Neuron (in vitro differentiated cells): ENCODE measurements around the gene MCF2L2.
"Not testable (repeated sequence)": the region's sequence is repeated elsewhere in the genome, so short reads cannot be mapped to it uniquely, and the experiment has no call there.

ENCODE experiments used
- H2AFZ ChIP-seq: one replicate; pipeline ENCODE4 v1.6.1; 2013; ENCODE audit warnings: low read depth, mild to moderate bottlenecking, inconsistent platforms, low read length, moderate library complexity
- H3K27me3 ChIP-seq: one replicate; pipeline ENCODE4 v1.6.1; 2013; ENCODE audit warnings: low read length; ENCODE audit not compliant: insufficient read depth
- H3K36me3 ChIP-seq: one replicate; pipeline ENCODE4 v1.6.1; 2013; ENCODE audit warnings: low read length; ENCODE audit not compliant: insufficient read depth
- H3K4me1 ChIP-seq: one replicate; pipeline ENCODE4 v1.6.1; 2013; ENCODE audit warnings: low read length; ENCODE audit not compliant: insufficient read depth
- H3K4me3 ChIP-seq: 2 replicates; pipeline ENCODE4 v1.5.1; 2013; ENCODE audit warnings: mild to moderate bottlenecking, low read length, moderate library complexity
- H3K9me3 ChIP-seq: one replicate; pipeline ENCODE4 v1.6.1; 2013; ENCODE audit warnings: low read length

The MCF2L2 gene

GRCh38 chr3:183385698-183386613, 42.5 kb downstream of the MCF2L2 start:
- H3K4me3 ChIP-seq, result no peak overlapping the region
- no peaks in the 10 kb centered on the region for H3K36me3 ChIP-seq
- peaks cover 3% of the 10 kb centered on the region for H3K27me3 ChIP-seq
- H3K4me1 ChIP-seq, result peaks cover 11% of the 10 kb centered on the region
- H2AFZ ChIP-seq, result peak overlapping the region; percentile 17
- H3K9me3 ChIP-seq, result no peaks in the 10 kb centered on the region

GRCh38 chr3:183381673-183382072, 46.7 kb downstream of the MCF2L2 start:
- H3K9me3 ChIP-seq, result no peaks in the 10 kb centered on the region
- H3K4me3 ChIP-seq, result no peak overlapping the region
- peaks cover 3% of the 10 kb centered on the region for H3K27me3 ChIP-seq
- H2AFZ ChIP-seq, result no peak overlapping the region
- H3K4me1 ChIP-seq, result peaks cover 10% of the 10 kb centered on the region
- H3K36me3 ChIP-seq, result no peaks in the 10 kb centered on the region

- Histone ChIP-seq H3K4me1 (peaks cover 10% of the 10 kb centered on the region), H3K9me3 (no peaks in the 10 kb centered on the region), H2AFZ (no peak overlapping the region), H3K4me3 (no peak overlapping the region), H3K27me3 (peaks cover 3% of the 10 kb centered on the region), H3K36me3 (no peaks in the 10 kb centered on the region)
Observed at GRCh38 chr3:183381179-183381578, 47.2 kb downstream of the MCF2L2 start.

GRCh38 chr3:183378951-183379350, 49.5 kb downstream of the MCF2L2 start:
- peaks cover 2% of the 10 kb centered on the region for H3K27me3 ChIP-seq
- H3K36me3 ChIP-seq, result no peaks in the 10 kb centered on the region
- H3K9me3 ChIP-seq, result no peaks in the 10 kb centered on the region
- H2AFZ ChIP-seq, result no peak overlapping the region
- H3K4me3 ChIP-seq, result no peak overlapping the region
- H3K4me1 ChIP-seq, result peaks cover 14% of the 10 kb centered on the region

- H3K27me3 ChIP-seq, result no peaks in the 10 kb centered on the region
- H3K4me1 ChIP-seq, result peaks cover 14% of the 10 kb centered on the region
- H3K4me3 ChIP-seq, result no peak overlapping the region
- no peak overlapping the region for H2AFZ ChIP-seq
- H3K9me3 ChIP-seq, result no peaks in the 10 kb centered on the region
- no peaks in the 10 kb centered on the region for H3K36me3 ChIP-seq
Observed at GRCh38 chr3:183378545-183378944, 49.9 kb downstream of the MCF2L2 start.

- no peak overlapping the region for H3K4me3 ChIP-seq
- no peaks in the 10 kb centered on the region for H3K27me3 ChIP-seq
- H2AFZ ChIP-seq, result no peak overlapping the region
- H3K4me1 ChIP-seq, result peaks cover 14% of the 10 kb centered on the region
- no peaks in the 10 kb centered on the region for H3K36me3 ChIP-seq
- H3K9me3 ChIP-seq, result no peaks in the 10 kb centered on the region
Observed at GRCh38 chr3:183378008-183378407, 50.4 kb downstream of the MCF2L2 start.

- H3K27me3 ChIP-seq, result no peaks in the 10 kb centered on the region
- H3K4me3 ChIP-seq, result no peak overlapping the region
- no peaks in the 10 kb centered on the region for H3K36me3 ChIP-seq
- H2AFZ ChIP-seq, result no peak overlapping the region
- H3K9me3 ChIP-seq, result no peaks in the 10 kb centered on the region
- peaks cover 14% of the 10 kb centered on the region for H3K4me1 ChIP-seq
Observed at GRCh38 chr3:183377307-183377959, 51.0 kb downstream of the MCF2L2 start.

- no peaks in the 10 kb centered on the region for H3K27me3 ChIP-seq
- no peaks in the 10 kb centered on the region for H3K36me3 ChIP-seq
- no peaks in the 10 kb centered on the region for H3K9me3 ChIP-seq
Observed at GRCh38 chr3:183375787-183376186, 52.6 kb downstream of the MCF2L2 start.

GRCh38 chr3:183375337-183375736, 53.1 kb downstream of the MCF2L2 start:
- Histone ChIP-seq H3K36me3 (no peaks in the 10 kb centered on the region), H3K9me3 (no peaks in the 10 kb centered on the region), H3K4me3 (no peak overlapping the region), H2AFZ (no peak overlapping the region), H3K27me3 (no peaks in the 10 kb centered on the region), H3K4me1 (peaks cover 14% of the 10 kb centered on the region)

More at GRCh38 chr3:183375787-183376186, 52.6 kb downstream of the MCF2L2 start:
- no peak overlapping the region for H3K4me3 ChIP-seq
- H3K4me1 ChIP-seq, result peaks cover 14% of the 10 kb centered on the region
- H2AFZ ChIP-seq, result no peak overlapping the region

GRCh38 chr3:183372911-183373310, 55.5 kb downstream of the MCF2L2 start:
- Histone ChIP-seq H3K36me3 (no peaks in the 10 kb centered on the region), H3K4me3 (no peak overlapping the region), H3K27me3 (no peaks in the 10 kb centered on the region), H3K9me3 (no peaks in the 10 kb centered on the region), H2AFZ (no peak overlapping the region), H3K4me1 (peaks cover 14% of the 10 kb centered on the region)

- H3K36me3 ChIP-seq, H3K4me3 ChIP-seq, H3K9me3 ChIP-seq, H2AFZ ChIP-seq, H3K27me3 ChIP-seq: not testable (repeated sequence)
- H3K4me1 ChIP-seq, result peaks cover 11% of the 10 kb centered on the region
Observed at GRCh38 chr3:183371600-183371968, 56.8 kb downstream of the MCF2L2 start.

- Histone ChIP-seq H2AFZ (no peak overlapping the region), H3K4me1 (no peaks in the 10 kb centered on the region), H3K27me3 (no peaks in the 10 kb centered on the region), H3K36me3 (no peaks in the 10 kb centered on the region), H3K4me3 (no peak overlapping the region), H3K9me3 (no peaks in the 10 kb centered on the region)
Observed at GRCh38 chr3:183370391-183370790, 58.0 kb downstream of the MCF2L2 start.

- no peaks in the 10 kb centered on the region for H3K4me1 ChIP-seq
- no peaks in the 10 kb centered on the region for H3K36me3 ChIP-seq
- no peak overlapping the region for H2AFZ ChIP-seq
- no peak overlapping the region for H3K4me3 ChIP-seq
- no peaks in the 10 kb centered on the region for H3K9me3 ChIP-seq
- no peaks in the 10 kb centered on the region for H3K27me3 ChIP-seq
Observed at GRCh38 chr3:183369627-183370026, 58.8 kb downstream of the MCF2L2 start.
